ENCODE measurements around the gene HMGN1. TPM values are rescaled to one million over a fixed set of nuclear protein-coding genes. Genes with fewer than 3 reads are reported as not detected.

Gene HMGN1
- total RNA-seq, 1 experiment from 2014 or later: 516 TPM

DNA sequence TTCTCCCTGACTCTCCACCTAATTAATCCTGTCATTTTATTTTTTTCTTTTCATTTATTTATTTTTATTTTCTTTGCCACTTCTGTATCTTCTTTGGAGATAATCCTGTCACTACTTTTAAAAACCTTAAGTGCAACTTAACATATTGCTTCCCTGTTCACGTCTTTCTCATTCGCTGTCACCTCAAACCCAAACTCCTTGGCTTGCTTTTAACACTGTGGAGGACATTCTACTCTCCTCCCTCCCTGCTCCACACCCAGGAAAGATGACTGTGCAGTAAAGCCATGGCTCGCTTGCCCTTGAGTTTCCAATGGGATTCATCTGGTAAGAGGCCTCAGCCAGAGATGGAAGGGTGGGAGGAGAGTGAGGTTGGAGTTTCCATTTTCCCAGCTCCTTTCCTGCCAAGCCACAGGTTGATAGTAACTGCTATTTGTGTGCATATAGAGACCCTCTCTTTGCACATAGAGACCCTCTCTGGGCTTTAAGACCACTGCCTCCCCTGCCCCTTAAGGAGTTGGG lies 29.0 kb downstream of the HMGN1 start:
- H3K4me1 ChIP-seq (ENCODE audit: insufficient read depth, low read length): no peaks in the 10 kb centered on the region
- H3K4me2 ChIP-seq (ENCODE audit: insufficient read depth, insufficient read length, low read length): no peak overlapping the region
- H2BK12ac ChIP-seq (ENCODE audit: insufficient read length, low read depth, low read length): no peak overlapping the region
- no peak overlapping the region for H4K91ac ChIP-seq (ENCODE audit: insufficient read length, low read depth, low read length)
- H3K4me3 Mint-ChIP-seq: no peak overlapping the region
- H4K8ac ChIP-seq (replicated peaks; ENCODE audit: insufficient read length, low read depth, low read length): no peak overlapping the region
- no peak for DNase-seq
- no peak overlapping the region for H4K5ac ChIP-seq (ENCODE audit: insufficient read length, low read depth, low read length)
- H3K23me2 ChIP-seq (ENCODE audit: insufficient read length, low read depth, low read length, poor library complexity, severe bottlenecking): no peaks in the 10 kb centered on the region
- H4K20me1 ChIP-seq (ENCODE audit: control insufficient read depth, insufficient read depth, insufficient read length): no peaks in the 10 kb centered on the region
- H3K23ac ChIP-seq (ENCODE audit: insufficient read length, low read depth, low read length): no peak overlapping the region
- no peaks in the 10 kb centered on the region for H3K27me3 ChIP-seq (ENCODE audit: insufficient read depth, low read length)
- no peaks in the 10 kb centered on the region for H3K79me2 ChIP-seq (ENCODE audit: insufficient read depth, low read length)
- no peaks in the 10 kb centered on the region for H3K36me3 Mint-ChIP-seq (ENCODE audit: insufficient read depth in 1 of 3, low read depth in 3 of 3)
- no peak overlapping the region for H2AK5ac ChIP-seq (ENCODE audit: insufficient read length, low read length)
- no peak overlapping the region for H2BK5ac ChIP-seq (ENCODE audit: insufficient read length, low read length)
- no peaks in the 10 kb centered on the region for H3K79me1 ChIP-seq (ENCODE audit: insufficient read depth, low read depth, low read length, poor library complexity, severe bottlenecking)
- H2BK20ac ChIP-seq (ENCODE audit: low read depth, low read length, poor library complexity, severe bottlenecking): no peak overlapping the region
- H3K9ac ChIP-seq (ENCODE audit: extremely low read depth, insufficient read length, low read length): no peak overlapping the region
- no CpG with 5 or more reads among the region's 3 CpGs for WGBS (ENCODE audit: extremely low coverage, insufficient read length, low lambda C conversion rate)
- no peak overlapping the region for H2BK15ac ChIP-seq (ENCODE audit: low read depth, low read length)
- H3K14ac ChIP-seq (ENCODE audit: insufficient read depth, low read length): no peak overlapping the region
- H3K18ac ChIP-seq (ENCODE audit: insufficient read length, low read depth, low read length): no peak overlapping the region
- H3K27me3 Mint-ChIP-seq (ENCODE audit: low read depth): peaks cover 2% of the 10 kb centered on the region; the same call in 1 of the 2 replicates
- H3K9me3 ChIP-seq (ENCODE audit: control insufficient read depth, low read depth, low read length): no peaks in the 10 kb centered on the region
- no peak overlapping the region for H2BK120ac ChIP-seq (ENCODE audit: low read depth, low read length, poor library complexity, severe bottlenecking)
- H3K56ac ChIP-seq (ENCODE audit: insufficient read length, low read depth, low read length): no peak overlapping the region
- no peak overlapping the region for H2AFZ ChIP-seq (ENCODE audit: low read length)
- H3K27ac Mint-ChIP-seq: no peak overlapping the region
- H3T11ph ChIP-seq (ENCODE audit: low read length): no peak overlapping the region
- peaks cover 2% of the 10 kb centered on the region in 2 experiments; a peak in 2 of 4 replicates for H3K4me1 Mint-ChIP-seq
- TF ChIP-seq, protein P1, sequence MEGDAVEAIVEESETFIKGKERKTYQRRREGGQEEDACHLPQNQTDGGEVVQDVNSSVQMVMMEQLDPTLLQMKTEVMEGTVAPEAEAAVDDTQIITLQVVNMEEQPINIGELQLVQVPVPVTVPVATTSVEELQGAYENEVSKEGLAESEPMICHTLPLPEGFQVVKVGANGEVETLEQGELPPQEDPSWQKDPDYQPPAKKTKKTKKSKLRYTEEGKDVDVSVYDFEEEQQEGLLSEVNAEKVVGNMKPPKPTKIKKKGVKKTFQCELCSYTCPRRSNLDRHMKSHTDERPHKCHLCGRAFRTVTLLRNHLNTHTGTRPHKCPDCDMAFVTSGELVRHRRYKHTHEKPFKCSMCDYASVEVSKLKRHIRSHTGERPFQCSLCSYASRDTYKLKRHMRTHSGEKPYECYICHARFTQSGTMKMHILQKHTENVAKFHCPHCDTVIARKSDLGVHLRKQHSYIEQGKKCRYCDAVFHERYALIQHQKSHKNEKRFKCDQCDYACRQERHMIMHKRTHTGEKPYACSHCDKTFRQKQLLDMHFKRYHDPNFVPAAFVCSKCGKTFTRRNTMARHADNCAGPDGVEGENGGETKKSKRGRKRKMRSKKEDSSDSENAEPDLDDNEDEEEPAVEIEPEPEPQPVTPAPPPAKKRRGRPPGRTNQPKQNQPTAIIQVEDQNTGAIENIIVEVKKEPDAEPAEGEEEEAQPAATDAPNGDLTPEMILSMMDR (conservative IDR thresholded peaks at IDR 0.05): no peak
- no peak overlapping the region for H3K27ac ChIP-seq (ENCODE audit: insufficient read length, low read depth, low read length)
- H3K9me3 Mint-ChIP-seq: no peaks in the 10 kb centered on the region
- H3K4ac ChIP-seq (ENCODE audit: low read depth, low read length): no peak overlapping the region

Measured in H9 (cell line).